H1 (cell line): Measurements from ENCODE around the gene SLC39A11. TPM values are rescaled to one million over a fixed set of nuclear protein-coding genes. Genes with fewer than 3 reads are reported as not detected.

Source experiments
- CHD7 ChIP-seq: fragments of 300-600 bp; sonication (generic); IDR thresholded peaks from 2 replicates; pipeline ENCODE4 v1.7.1; 2012; ENCODE audit warnings: low read length, moderate library complexity, mild to moderate bottlenecking, inconsistent platforms; ENCODE audit not compliant: insufficient replicate concordance
- E2F6 ChIP-seq: IDR thresholded peaks from 2 replicates; pipeline ENCODE4 v1.6.1; 2012; ENCODE audit warnings: inconsistent platforms
- polyA plus RNA-seq, 7 experiments: library from polyadenylated mRNA; depleted of rRNA in 3 of 7; stranded (reverse) in 5 of 7; unstranded in 2 of 7; fragments of >200 nt in 5 of 7; fragments of 200-250 nt in 2 of 7; gene quantifications; 1 replicate in 5 of 7; 2 replicates in 1 of 7; 4 replicates in 1 of 7; pipeline versions ENCODE4 v1.2.1 to v1.2.3, GENCODE V29; 2011 to 2013; ENCODE audit warnings: missing spikeins in 2 of 7, mixed read lengths in 2 of 7
- total RNA-seq: library from RNA; stranded (reverse); fragmentation: NEBNext Ultra II Directional; extraction: Animal tissue kit (Norgen Biotek cat#: 25700); gene quantifications from 2 replicates; pipeline ENCODE4 v1.2.1, GENCODE V29; 2021

Gene SLC39A11
- total and polyA plus RNA-seq, 2 of the 8 experiments (the other 6 are each of a cell fraction or from before 2014, with no cell fraction given) = 12.2 to 19.6 TPM

GRCh38 chr17:73021771-73022170, 70.7 kb downstream of the SLC39A11 start (continued):
- TF ChIP-seq E2F6 (no peak), CHD7 (no peak)
- TF ChIP-seq, all 59 proteins: peak for 0
